H1 (cell line): Measurements from ENCODE around the gene CYP2J2. TPM values are rescaled to one million over a fixed set of nuclear protein-coding genes. Genes with fewer than 3 reads are reported as not detected.

Experiments
- CHD1 ChIP-seq: IDR thresholded peaks from 2 replicates; pipeline ENCODE4 v1.6.1; 2012; ENCODE audit warnings: low read depth, low read length, improper control_type of control experiment
- JUND ChIP-seq: IDR thresholded peaks from 2 replicates; pipeline ENCODE4 v1.6.1; 2011; ENCODE audit warnings: mild to moderate bottlenecking, improper control_type of control experiment, low read length
- KDM1A ChIP-seq: fragments of 200-600, 300-600 bp; sonication (generic); IDR thresholded peaks from 2 replicates; pipeline ENCODE4 v1.7.1; 2016; ENCODE audit warnings: mild to moderate bottlenecking, low read length, borderline replicate concordance
- KDM4A ChIP-seq: IDR thresholded peaks from one replicate; pipeline ENCODE4 v1.7.1; 2012; ENCODE audit warnings: low read depth, mild to moderate bottlenecking, moderate library complexity, low read length, inconsistent platforms; ENCODE audit not compliant: severe bottlenecking
- RXRA ChIP-seq: IDR thresholded peaks from 2 replicates; pipeline ENCODE4 v1.6.1; 2011; ENCODE audit warnings: low read depth, mild to moderate bottlenecking, low read length, moderate library complexity; ENCODE audit not compliant: insufficient read depth
- TBP ChIP-seq: IDR thresholded peaks from 2 replicates; pipeline ENCODE4 v1.6.1; 2011; ENCODE audit warnings: low read depth, low read length, improper control_type of control experiment
- polyA plus RNA-seq, 7 experiments: library from polyadenylated mRNA; depleted of rRNA in 3 of 7; stranded (reverse) in 5 of 7; unstranded in 2 of 7; fragments of >200 nt in 5 of 7; fragments of 200-250 nt in 2 of 7; gene quantifications; 1 replicate in 5 of 7; 2 replicates in 1 of 7; 4 replicates in 1 of 7; pipeline versions ENCODE4 v1.2.1 to v1.2.3, GENCODE V29; 2011 to 2013; ENCODE audit warnings: missing spikeins in 2 of 7, mixed read lengths in 2 of 7
- total RNA-seq: library from RNA; stranded (reverse); fragmentation: NEBNext Ultra II Directional; extraction: Animal tissue kit (Norgen Biotek cat#: 25700); gene quantifications from 2 replicates; pipeline ENCODE4 v1.2.1, GENCODE V29; 2021

CYP2J2 gene
- total and polyA plus RNA-seq, 2 of the 8 experiments (the other 6 are each of a cell fraction or from before 2014, with no cell fraction given): 0.59 to 2.1 TPM

GRCh38 chr1:59967780-59968179, 41.2 kb upstream of the CYP2J2 start (continued):
- TF ChIP-seq KDM1A: no peak
- no peak for TF ChIP-seq KDM4A
- TF ChIP-seq CHD1: no peak
- no peak for TF ChIP-seq TBP
- no peak for TF ChIP-seq RXRA
- TF ChIP-seq JUND: no peak
